ENCODE data around the gene PLA2G2D.

PLA2G2D gene

GRCh38 chr1:20114021-20114648 is 5.2 kb downstream of the PLA2G2D start:
- no peak for DNase-seq (ENCODE audit: low read depth)

- DNase-seq (ENCODE audit: low read depth): no peak
Measured at GRCh38 chr1:20112279-20113000, 6.9 kb downstream of the PLA2G2D start.

GRCh38 chr1:20111452-20111851 is 7.9 kb downstream of the PLA2G2D start:
- no peak for DNase-seq (ENCODE audit: low read depth)

GRCh38 chr1:20110679-20111078 is 8.7 kb downstream of the PLA2G2D start:
- DNase-seq (ENCODE audit: low read depth): no peak

- no peak for DNase-seq (ENCODE audit: low read depth)
Measured at GRCh38 chr1:20109223-20109856, 10.0 kb downstream of the PLA2G2D start.

- no peak for DNase-seq (ENCODE audit: low read depth)
Measured at GRCh38 chr1:20108366-20109123, 10.8 kb downstream of the PLA2G2D start.

DNA sequence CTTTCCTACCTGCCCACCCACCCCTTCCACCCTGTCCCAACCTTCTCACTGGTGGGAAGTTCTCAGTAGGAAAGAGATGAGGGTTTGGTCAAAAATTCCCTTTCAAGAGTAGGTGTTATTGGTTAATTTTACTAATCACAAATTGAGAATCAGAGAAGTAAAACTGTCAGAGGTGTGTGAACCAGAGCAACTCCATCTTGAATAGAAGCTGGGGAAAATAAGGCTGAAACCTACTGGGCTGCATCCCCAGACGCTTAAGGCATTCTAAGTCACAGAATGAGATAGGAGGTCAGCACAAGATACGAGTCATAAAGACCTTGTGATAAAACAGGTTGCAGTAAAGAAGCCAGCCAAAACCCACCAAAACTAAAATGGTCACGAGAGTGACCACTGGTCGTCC is 11.5 kb downstream of the PLA2G2D start:
- DNase-seq (ENCODE audit: low read depth): no peak

DNA sequence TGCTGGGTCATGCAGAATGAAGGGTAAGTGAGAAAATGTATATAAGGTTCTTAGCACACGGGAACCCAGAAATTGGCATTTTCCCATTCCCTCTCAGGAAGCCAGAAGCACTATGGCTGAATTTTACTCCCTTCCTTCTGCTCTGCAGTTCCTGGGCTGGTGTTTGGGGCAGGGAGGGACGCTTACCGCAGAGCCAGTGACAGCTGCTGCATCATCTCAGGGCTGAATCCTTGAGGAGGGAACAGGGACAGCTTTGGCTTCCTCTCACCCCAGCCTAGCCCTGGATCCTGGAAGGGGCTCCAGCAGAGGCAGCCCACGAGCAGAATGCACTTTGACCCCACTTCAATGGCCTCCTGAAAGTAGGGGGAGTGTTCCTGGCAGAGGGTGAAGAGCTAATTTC is 12.0 kb downstream of the PLA2G2D start:
- DNase-seq (ENCODE audit: low read depth): no peak

- no peak for DNase-seq (ENCODE audit: low read depth)
Measured at GRCh38 chr1:20105856-20106255, 13.5 kb downstream of the PLA2G2D start.

DNA sequence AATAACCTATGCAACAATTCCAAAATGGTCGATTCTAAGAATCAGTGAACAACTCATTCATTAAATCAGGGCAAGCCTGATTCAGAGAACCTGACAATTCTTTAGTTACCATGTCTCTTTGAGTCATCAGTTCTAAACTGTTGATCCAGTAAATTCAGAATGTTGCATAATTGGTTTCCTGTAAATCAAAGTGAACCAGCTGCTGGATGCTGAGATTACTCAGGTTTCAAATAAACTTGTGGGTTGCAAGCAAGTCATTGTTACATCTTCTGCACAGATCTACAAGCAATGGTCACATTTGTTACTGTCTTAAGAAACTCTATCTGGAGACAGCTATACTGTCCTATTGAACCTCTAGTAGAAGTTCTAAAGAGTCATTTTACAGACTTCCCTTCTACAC is 16.5 kb downstream of the PLA2G2D start:
- no peak for DNase-seq (ENCODE audit: low read depth)

DNA sequence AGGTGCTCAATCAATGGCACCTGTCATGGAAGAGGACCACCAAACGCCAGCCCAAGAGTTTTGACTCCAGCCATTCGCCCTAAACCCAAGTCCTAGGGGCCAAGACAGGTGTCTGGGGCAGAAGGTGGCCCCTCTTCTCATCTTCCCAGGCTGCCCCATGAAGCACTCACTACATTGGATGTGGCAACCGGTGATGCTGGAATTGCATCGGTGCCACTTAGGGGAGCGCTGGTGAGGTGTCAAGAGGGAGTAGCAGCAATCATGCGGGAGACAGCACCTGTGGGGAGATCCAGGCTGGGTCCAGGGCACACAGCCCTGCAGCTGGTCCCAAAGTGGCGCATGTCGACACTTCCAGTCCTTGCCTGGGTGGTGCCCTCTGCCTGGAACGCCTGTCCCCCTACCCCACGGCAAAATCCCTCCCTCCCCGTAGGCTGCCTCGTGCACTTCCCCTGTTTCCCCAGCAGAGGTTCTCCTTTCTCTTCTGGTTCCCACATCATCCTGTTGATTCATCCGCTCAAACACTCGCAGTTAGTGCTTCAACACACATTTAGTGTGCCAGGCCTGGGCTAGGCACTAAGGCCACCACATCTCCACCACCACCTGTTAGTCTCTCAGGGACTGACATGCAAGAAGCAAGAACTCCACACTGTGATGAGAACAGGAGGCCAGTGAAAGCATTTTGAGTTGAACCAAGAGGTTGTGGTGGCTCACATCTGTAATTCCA is 18.5 kb downstream of the PLA2G2D start:
- DNase-seq (ENCODE audit: low read depth): no peak

DNA sequence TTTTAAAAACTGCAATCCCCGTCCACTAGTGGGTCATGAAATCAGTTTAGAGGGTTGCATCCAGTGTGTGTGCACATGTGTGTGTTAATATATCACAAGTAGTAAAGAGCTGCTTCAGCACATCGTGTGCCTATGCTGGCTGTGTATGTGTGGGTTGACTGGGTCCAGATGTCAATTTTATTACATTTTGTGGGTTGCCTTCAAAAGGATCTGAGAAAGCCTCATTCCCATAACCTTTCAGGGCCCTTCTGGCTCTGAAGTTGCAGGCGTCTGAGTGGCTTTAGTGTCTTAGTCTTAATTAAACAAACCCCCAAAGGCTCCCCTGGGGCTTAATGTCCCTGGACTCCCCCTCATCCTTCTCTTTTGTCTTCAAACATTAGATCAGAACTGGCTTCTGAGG is 19.8 kb downstream of the PLA2G2D start:
- no peak for DNase-seq (ENCODE audit: low read depth)

- no peak for DNase-seq (ENCODE audit: low read depth)
Measured at GRCh38 chr1:20096840-20097447, 22.4 kb downstream of the PLA2G2D start.

DNA sequence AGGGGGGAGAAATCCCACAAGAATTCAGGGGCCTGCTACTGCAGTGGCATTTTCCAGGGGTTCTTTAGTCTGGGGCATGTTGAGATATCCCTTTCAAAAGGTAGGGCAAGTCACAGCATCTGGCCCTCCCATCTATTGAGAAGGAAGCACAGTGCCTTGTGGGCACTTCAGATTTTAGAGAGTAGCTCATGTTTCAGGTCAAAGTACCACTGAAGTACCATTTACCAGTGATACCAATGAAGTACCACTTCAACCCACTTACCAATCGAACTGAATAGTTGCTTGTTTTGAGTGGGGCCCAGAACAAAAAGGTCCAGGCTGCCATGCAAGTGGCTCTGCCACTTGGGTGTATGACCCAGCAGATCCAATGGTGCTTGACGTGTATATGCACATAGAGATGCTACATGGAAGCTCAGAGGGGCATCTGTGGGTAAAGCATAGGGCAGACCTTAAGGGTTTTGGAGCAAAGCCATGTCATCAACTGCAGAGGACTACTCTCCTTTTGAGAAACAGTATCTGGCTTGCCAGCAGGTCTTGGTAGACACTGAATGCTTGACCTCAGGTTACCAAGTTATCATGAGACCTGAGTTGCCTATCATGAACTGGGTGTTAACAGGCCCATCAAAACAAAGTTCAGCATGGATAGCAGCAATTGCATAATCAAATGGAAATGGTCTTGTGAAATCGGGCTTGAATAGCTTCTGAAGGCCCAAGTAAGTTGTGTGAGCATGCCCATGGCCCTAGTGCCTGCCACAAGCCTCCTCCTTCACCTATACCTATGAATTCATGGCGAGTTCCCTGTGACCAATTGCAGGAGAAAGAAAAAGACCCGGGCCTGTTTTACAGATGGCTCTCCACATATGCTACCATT is 23.5 kb downstream of the PLA2G2D start:
- DNase-seq (ENCODE audit: low read depth): no peak

DNA sequence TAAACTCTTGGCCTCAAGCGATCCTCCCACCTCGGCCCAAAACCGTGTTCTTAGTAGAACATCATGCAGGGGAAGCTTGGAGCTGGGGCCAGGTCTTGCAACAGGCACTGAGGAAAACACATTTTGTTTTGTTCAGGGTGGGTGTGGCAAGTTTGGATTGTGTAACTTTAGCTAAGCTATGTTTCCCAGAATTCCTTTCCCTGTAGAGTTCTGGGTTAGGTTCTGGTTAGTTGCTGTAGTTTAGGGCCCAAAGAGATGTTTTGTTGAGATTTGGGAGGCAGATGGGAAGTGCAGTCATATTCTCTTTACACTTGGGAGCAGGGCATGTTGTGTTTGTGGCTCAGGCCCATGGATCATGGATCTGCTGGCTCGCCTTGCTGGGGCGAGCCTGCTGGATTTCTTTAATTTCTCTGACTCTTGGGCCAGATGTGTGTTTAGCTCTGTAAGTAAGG is 25.4 kb downstream of the PLA2G2D start:
- DNase-seq (ENCODE audit: low read depth): no peak

GRCh38 chr1:20093303-20093702 is 26.0 kb downstream of the PLA2G2D start:
- DNase-seq (ENCODE audit: low read depth): no peak

- no peak for DNase-seq (ENCODE audit: low read depth)
Measured at GRCh38 chr1:20090641-20091040, 28.7 kb downstream of the PLA2G2D start.

- no peak for DNase-seq (ENCODE audit: low read depth)
Measured at GRCh38 chr1:20090119-20090518, 29.2 kb downstream of the PLA2G2D start.

DNA sequence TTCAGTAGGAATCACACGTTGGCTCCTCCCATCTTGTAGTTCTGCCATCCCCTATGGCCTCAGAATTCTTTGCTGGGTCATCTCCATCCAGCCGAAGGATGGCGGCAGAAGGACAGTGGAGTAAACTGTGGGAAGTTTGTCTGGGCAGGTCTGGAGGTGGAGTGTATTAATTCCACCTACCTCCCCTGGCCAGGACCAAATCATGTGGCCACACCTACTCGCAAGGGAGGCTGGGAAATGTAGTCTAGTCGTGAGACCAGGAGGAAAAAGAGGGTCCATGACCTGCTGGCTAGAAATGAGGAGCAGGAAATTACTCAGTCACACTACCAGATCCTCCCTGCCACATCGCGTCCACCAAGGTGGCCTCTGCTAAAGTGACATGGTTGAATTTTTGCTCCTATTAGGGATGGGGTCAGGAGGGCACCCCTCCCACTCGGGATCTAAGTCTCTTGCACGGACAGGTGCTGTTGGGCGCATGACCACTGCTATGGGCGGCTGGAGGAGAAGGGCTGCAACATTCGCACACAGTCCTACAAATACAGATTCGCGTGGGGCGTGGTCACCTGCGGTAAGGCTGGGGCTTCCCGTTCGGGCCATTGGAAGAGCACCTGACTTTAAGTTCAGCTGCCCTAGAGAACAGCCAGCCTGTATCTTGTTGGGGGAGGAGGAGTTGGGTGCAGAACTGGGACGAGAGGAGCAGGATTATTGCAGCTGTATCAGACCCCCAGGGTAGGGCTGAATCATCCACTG is 29.8 kb downstream of the PLA2G2D start:
- DNase-seq (ENCODE audit: low read depth): no peak

DNA sequence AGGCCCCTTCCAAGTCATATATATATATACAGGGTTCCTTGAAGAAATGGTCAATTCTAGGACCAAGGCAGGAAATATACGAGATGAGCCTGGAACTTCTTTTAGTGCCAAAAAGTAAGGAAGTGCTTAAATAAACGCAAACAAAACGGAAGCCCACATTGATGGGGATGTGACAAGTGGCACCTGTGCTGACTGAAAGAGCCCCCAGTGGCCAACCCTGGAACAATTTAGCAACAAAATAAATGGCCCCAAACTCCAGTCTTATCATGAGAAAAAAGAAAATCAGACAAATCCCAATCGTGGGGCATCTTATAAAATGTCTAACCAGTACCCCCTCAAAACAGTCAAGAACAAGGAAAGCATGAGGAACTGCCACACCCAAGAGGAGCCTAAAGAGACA is 31.7 kb downstream of the PLA2G2D start:
- DNase-seq (ENCODE audit: low read depth): no peak
